HepG2 (cell line): ENCODE measurements around the gene SPATA7. TPM values are rescaled to one million over a fixed set of nuclear protein-coding genes. Genes with fewer than 3 reads are reported as not detected.

Source experiments
- ATAC-seq: fragments of 200-7000 bp; cut with Tn5 transposase; 3 replicates; pipeline ENCODE4 v1.9.1; 2020; ENCODE audit warnings: mild to moderate bottlenecking, moderate library complexity
- BruUV-seq: library from RNA; stranded (reverse); fragments of 400-500 nt; replicated peaks from 2 replicates; lab custom pipeline; 2021; lab: Mats Ljungman, UMichigan
- CTCF ChIA-PET: fragments of 300-600 bp; formaldehyde crosslinking; extraction: SDS; loops from one replicate; lab custom pipeline; 2021; ENCODE audit warnings: low total read pairs, inconsistent platforms, low intra/inter-chr PET ratio; lab: Yijun Ruan, JAX
- POLR2A ChIA-PET: fragments of 350-600 bp; sonication (Branson Sonifier 250); formaldehyde crosslinking; loops from one replicate; lab custom pipeline; 2020; ENCODE audit warnings: antibody characterized with exemption, inconsistent platforms; lab: Yijun Ruan, JAX
- DNase-seq: peaks from one replicate; pipeline ENCODE4 v3.0.0-alpha.2; 2015; ENCODE audit warnings: low spot score
- FAIRE-seq: peaks from 3 replicates; lab custom pipeline; 2011; peaks lifted over from hg19 to GRCh38; lab: Jason Lieb, UNC
- H2AFZ ChIP-seq: one replicate; pipeline ENCODE4 v1.6.1; 2011; ENCODE audit warnings: low read length, inconsistent platforms
- H3K27ac ChIP-seq: fragments of 300-600 bp; 3 replicates; pipeline ENCODE4 v1.8.0; 2011; ENCODE audit warnings: mixed run types, mild to moderate bottlenecking, mixed read lengths, low read length, inconsistent platforms; ENCODE audit not compliant: insufficient read depth; ENCODE audit errors: extremely low read length
- H3K27me3 ChIP-seq, 2 experiments: fragments of 200-600 bp in 1 of 2; 2 replicates in 1 of 2; 3 replicates in 1 of 2; pipeline versions ENCODE4 v1.6.0 to v1.8.0; 2011; ENCODE audit warnings: low read length in 2 of 2, mild to moderate bottlenecking in 2 of 2, moderate library complexity in 2 of 2, inconsistent platforms in 1 of 2; ENCODE audit not compliant: insufficient read depth in 2 of 2, control insufficient read depth in 1 of 2
- H3K36me3 ChIP-seq, 2 experiments: fragments of 200-600 bp in 1 of 2; replicated peaks in 1 of 2; 2 replicates in 1 of 2; 3 replicates in 1 of 2; pipeline versions ENCODE4 v1.5.1 to v1.8.0; 2011; ENCODE audit warnings: low read length in 2 of 2, inconsistent platforms in 1 of 2; ENCODE audit not compliant: insufficient read depth in 2 of 2, control insufficient read depth in 1 of 2
- H3K4me1 ChIP-seq: 2 replicates; pipeline ENCODE4 v1.5.1; 2012; ENCODE audit warnings: low read length, inconsistent platforms; ENCODE audit not compliant: insufficient read depth
- H3K4me2 ChIP-seq: 2 replicates; pipeline ENCODE4 v1.6.0; 2011; ENCODE audit warnings: low read depth, low read length, inconsistent platforms
- H3K4me3 ChIP-seq, 3 experiments: fragments of 200-600 bp in 1 of 3; sonication (generic), shearing (Covaris generic) in 1 of 3; replicated peaks in 1 of 3; 2 replicates each; pipeline ENCODE4 v1.5.1; 2011 to 2016; ENCODE audit warnings: low read length in 3 of 3, inconsistent platforms in 2 of 3, low read depth in 2 of 3, mild to moderate bottlenecking in 2 of 3, control low read depth in 1 of 3, mixed read lengths in 1 of 3; ENCODE audit not compliant: insufficient read depth in 1 of 3
- H3K79me2 ChIP-seq: one replicate; pipeline ENCODE4 v1.6.1; 2011; ENCODE audit warnings: low read length, inconsistent platforms; ENCODE audit not compliant: insufficient read depth
- H3K9ac ChIP-seq: 2 replicates; pipeline ENCODE4 v1.6.0; 2011; ENCODE audit warnings: mild to moderate bottlenecking, low read depth, low read length, inconsistent platforms; ENCODE audit not compliant: insufficient read depth
- H3K9me3 ChIP-seq: 2 replicates; pipeline ENCODE4 v1.5.1; 2012; ENCODE audit warnings: mild to moderate bottlenecking, low read length
- H4K20me1 ChIP-seq: 2 replicates; pipeline ENCODE4 v1.6.0; 2011; ENCODE audit warnings: inconsistent platforms, mild to moderate bottlenecking, low read length, moderate library complexity; ENCODE audit not compliant: insufficient read depth
- CEBPB ChIP-seq: IDR thresholded peaks from 2 replicates; pipeline ENCODE4 v1.6.1; 2011; ENCODE audit warnings: low read depth, low read length, improper control_type of control experiment, borderline replicate concordance
- CHD4 ChIP-seq: fragments of 200-600 bp; sonication (generic); IDR thresholded peaks from 2 replicates; pipeline ENCODE4 v1.7.0; 2017; ENCODE audit warnings: mild to moderate bottlenecking, low read length, borderline replicate concordance
- IKZF4 ChIP-seq: sonication (generic); formaldehyde crosslinking; IDR thresholded peaks from 2 replicates; pipeline ENCODE4 v1.5.1; 2020; ENCODE audit warnings: borderline replicate concordance, mild to moderate bottlenecking, low read depth, missing genetic modification reagents; ENCODE audit errors: not compliant biosample characterization
- KLF6 ChIP-seq: IDR thresholded peaks from 2 replicates; pipeline ENCODE4 v1.8.0; 2016; ENCODE audit warnings: missing biosample characterization, missing genetic modification reagents
- POGZ ChIP-seq: sonication (generic); formaldehyde crosslinking; IDR thresholded peaks from 2 replicates; pipeline ENCODE4 v1.4.0; 2020; ENCODE audit warnings: mild to moderate bottlenecking, missing genetic modification reagents
- SUZ12 ChIP-seq: fragments of 150-350 bp; IDR thresholded peaks from 2 replicates; pipeline ENCODE4 v1.6.1; 2014; ENCODE audit warnings: low read depth, low read length
- TBX2 ChIP-seq: sonication (generic); formaldehyde crosslinking; IDR thresholded peaks from 2 replicates; pipeline ENCODE4 v1.5.0; 2020; ENCODE audit warnings: missing genetic modification reagents, mild to moderate bottlenecking, borderline replicate concordance
- THAP11 ChIP-seq: IDR thresholded peaks from 2 replicates; pipeline ENCODE4 v1.6.1; 2016; ENCODE audit warnings: missing biosample characterization, missing genetic modification reagents
- ZNF484 ChIP-seq: sonication (generic); formaldehyde crosslinking; IDR thresholded peaks from 2 replicates; pipeline ENCODE4 v1.5.1; 2020; ENCODE audit warnings: mild to moderate bottlenecking, low read depth, missing genetic modification reagents, borderline replicate concordance
- ZNF543 ChIP-seq: sonication (generic); formaldehyde crosslinking; IDR thresholded peaks from 2 replicates; pipeline ENCODE4 v1.4.0; 2020; ENCODE audit warnings: mild to moderate bottlenecking, missing genetic modification reagents
- ZNF556 ChIP-seq: sonication (generic); formaldehyde crosslinking; IDR thresholded peaks from 2 replicates; pipeline ENCODE4 v1.4.0; 2020; ENCODE audit warnings: mild to moderate bottlenecking, missing genetic modification reagents, borderline replicate concordance
- ZNF770 ChIP-seq: sonication (generic); formaldehyde crosslinking; IDR thresholded peaks from 2 replicates; pipeline ENCODE4 v1.5.0; 2020; ENCODE audit warnings: mild to moderate bottlenecking, missing genetic modification reagents
- ZSCAN21 ChIP-seq: sonication (generic); formaldehyde crosslinking; IDR thresholded peaks from 2 replicates; pipeline ENCODE4 v1.8.0; 2022; ENCODE audit warnings: mild to moderate bottlenecking, missing genetic modification reagents, moderate library complexity, borderline replicate concordance
- ZSCAN30 ChIP-seq: sonication (generic); formaldehyde crosslinking; IDR thresholded peaks from 2 replicates; pipeline ENCODE4 v1.5.0; 2020; ENCODE audit warnings: mild to moderate bottlenecking, missing genetic modification reagents
- WGBS: methylation state at CpG from one replicate; pipeline ENCODE4 v1.1.6; 2017; ENCODE audit warnings: low lambda C conversion rate; 5-methylcytosine and 5-hydroxymethylcytosine counted together
- in situ Hi-C: cut with HindIII; loops from 2 replicates; pipeline ENCODE4 v1.10.0; 2017; ENCODE audit warnings: low pct_unique_long_range_greater_than_20kb; ENCODE audit not compliant: extremely low pct_ligation_motif_present
- intact Hi-C: fragments of 100-400 bp; cut with micrococcal nuclease; formaldehyde crosslinking; loops from one replicate; pipeline ENCODE4 v1.10.0; 2022; ENCODE audit not compliant: unreplicated experiment
- polyA plus RNA-seq, 8 experiments: library from polyadenylated mRNA; depleted of rRNA in 3 of 8; stranded (reverse) in 7 of 8; unstranded in 1 of 8; fragments of >200 nt; fragmentation: Illumina TruSeq in 4 of 8; extraction: Trizol in 4 of 8; gene quantifications; 2 replicates each; pipeline versions ENCODE4 v1.2.1 to v1.2.3, GENCODE V29; 2011 to 2016; ENCODE audit warnings: low read depth in 4 of 8, missing spikeins in 1 of 8, mixed read lengths in 1 of 8; ENCODE audit not compliant: insufficient read depth in 1 of 8
- total RNA-seq, 5 experiments: library from RNA; depleted of rRNA; stranded (reverse); fragments of >200 nt; fragmentation: Illumina TruSeq; extraction: Trizol; gene quantifications; 2 replicates each; pipeline ENCODE4 v1.2.3, GENCODE V29; 2016; ENCODE audit warnings: low read depth in 1 of 5

SPATA7 gene
- total and polyA plus RNA-seq, 2 of the 13 experiments (the other 11 are each of a cell fraction or from before 2014, with no cell fraction given), result 3.6 to 5.5 TPM

GRCh38 chr14:88348546-88348945 is 36.9 kb upstream of the SPATA7 start:
- Histone ChIP-seq H3K27me3 (no peaks in the 10 kb centered on the region), H3K36me3 (no peaks in the 10 kb centered on the region), H3K4me3 (no peak overlapping the region), H4K20me1 (no peaks in the 10 kb centered on the region), H3K9ac (no peak overlapping the region), H3K79me2 (no peaks in the 10 kb centered on the region), H3K9me3 (no peaks in the 10 kb centered on the region), H3K4me2 (no peak overlapping the region), H2AFZ (no peak overlapping the region), H3K27ac (no peak overlapping the region), H3K4me1 (peaks cover 14% of the 10 kb centered on the region)
- no peak for DNase-seq
- POLR2A ChIA-PET, result no interaction called here
- ATAC-seq, result no peak
- 29% methylated on average over 3 of the region's 3 CpGs for WGBS
- intact Hi-C loops (no loop called here), in situ Hi-C loops (no loop called here)
- no peak for FAIRE-seq
- BruUV-seq, result no TSS peak
- CTCF ChIA-PET, result no interaction called here
- TF ChIP-seq TBX2 (CRISPR knock-in tag), result no peak
- no peak for TF ChIP-seq ZNF556 (CRISPR knock-in tag)
- no peak for TF ChIP-seq ZNF484
- TF ChIP-seq CEBPB, result no peak
- no peak for TF ChIP-seq ZNF770 (CRISPR knock-in tag)
- TF ChIP-seq IKZF4, result no peak
- no peak for TF ChIP-seq ZNF543 (CRISPR knock-in tag)
- TF ChIP-seq ZSCAN30 (CRISPR knock-in tag), result no peak
- TF ChIP-seq THAP11 (CRISPR knock-in tag), result no peak
- no peak for TF ChIP-seq ZSCAN21 (CRISPR knock-in tag)
- TF ChIP-seq SUZ12, result no peak
- no peak for TF ChIP-seq POGZ
- TF ChIP-seq KLF6 (CRISPR knock-in tag), result no peak
- TF ChIP-seq CHD4, result no peak
- TF ChIP-seq, all 625 proteins: peak for 0
